Stimulated activated CD8-positive, alpha-beta memory T cell treated with anti-CD3 and anti-CD28 coated beads, Interleukin-7, amount 100 ng/mL, for 24 hours (primary cell): ENCODE measurements around the gene DNAJB13.

Experiments
- DNase-seq: peaks from one replicate; pipeline ENCODE4 v3.0.0-alpha.2; 2020; ENCODE audit warnings: low read depth

The DNAJB13 gene

GRCh38 chr11:73951797-73952196 is 971 bp downstream of the DNAJB13 start:
- no peak for DNase-seq

DNA sequence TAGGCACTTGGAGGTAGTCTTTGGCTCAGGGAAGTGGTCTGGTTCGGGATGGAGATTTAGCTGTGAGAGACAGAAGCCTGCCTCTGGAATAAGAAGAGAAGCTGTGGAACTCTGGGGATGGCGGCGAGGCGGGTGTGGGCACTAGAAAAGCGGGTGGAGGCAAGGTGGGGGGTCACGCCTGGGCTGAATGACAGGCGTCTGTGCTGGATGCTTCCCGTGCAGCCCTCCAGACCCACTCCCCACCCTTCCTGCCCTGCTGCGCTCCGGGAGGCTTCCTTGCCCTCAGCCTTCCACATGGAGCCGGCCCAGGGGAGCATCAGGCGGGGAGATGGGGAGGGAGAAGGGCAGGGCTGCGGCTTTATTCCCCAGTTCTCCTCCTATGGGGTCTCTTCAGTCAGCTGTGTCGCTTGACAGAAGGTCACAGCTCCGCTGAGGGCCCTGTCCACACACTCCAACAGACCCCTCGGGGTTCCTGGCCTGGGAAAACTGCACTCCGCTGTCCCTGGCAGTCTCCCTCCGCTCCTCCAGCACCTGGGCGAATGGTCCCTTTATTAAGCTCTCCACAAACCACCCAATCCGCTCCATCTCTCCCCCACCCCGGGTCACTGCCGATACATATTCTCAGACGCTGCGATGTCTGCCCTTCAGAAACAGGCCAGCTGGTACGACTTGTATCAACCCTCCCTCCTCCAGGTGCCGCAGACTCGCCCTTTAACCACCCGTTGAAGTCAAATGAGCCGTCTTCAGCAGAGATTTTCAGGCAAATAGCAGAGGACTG is 6.2 kb downstream of the DNAJB13 start:
- no peak for DNase-seq

DNA sequence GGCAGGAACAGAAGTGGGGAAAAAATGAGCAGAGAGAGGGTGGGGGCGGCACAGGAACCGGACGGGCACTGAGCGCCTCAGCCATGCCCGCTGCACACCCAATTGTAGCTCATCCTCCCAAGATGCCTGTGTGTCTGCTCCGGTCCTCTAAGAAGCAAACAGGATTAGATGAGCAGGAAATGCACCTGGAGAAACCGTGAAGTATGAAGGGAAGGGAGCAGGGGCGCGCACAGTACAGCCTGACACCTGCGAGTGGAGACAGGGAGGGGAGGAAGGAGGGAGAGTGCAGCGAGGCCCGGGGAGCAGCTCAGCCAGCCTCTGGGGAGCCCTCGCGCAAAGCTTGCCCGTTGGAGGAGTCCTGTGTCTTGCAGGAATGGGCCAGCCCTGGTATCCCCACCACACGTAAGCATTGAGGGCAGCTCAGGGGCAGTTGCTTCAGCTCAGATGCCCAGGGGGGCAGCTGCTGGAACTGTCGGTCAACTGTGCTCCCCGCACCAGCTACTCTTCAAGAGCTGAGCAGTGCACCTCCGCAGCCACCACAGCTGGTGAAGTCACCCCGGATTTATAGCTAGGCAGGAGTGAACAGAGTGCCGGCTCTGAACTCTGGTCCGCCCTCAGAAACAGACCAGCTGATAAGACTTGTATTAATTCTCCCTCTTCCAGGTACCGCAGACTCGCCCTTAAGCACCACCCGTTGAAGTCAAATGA is 7.0 kb downstream of the DNAJB13 start:
- DNase-seq, result no peak

- no peak for DNase-seq
Measured at GRCh38 chr11:73958521-73959141, 7.8 kb downstream of the DNAJB13 start.

GRCh38 chr11:73961321-73961720 is 10.5 kb downstream of the DNAJB13 start:
- DNase-seq, result no peak

- DNase-seq, result no peak
Measured at GRCh38 chr11:73962101-73962705, 11.4 kb downstream of the DNAJB13 start.

GRCh38 chr11:73963861-73964260 is 13.0 kb downstream of the DNAJB13 start:
- no peak for DNase-seq

DNA sequence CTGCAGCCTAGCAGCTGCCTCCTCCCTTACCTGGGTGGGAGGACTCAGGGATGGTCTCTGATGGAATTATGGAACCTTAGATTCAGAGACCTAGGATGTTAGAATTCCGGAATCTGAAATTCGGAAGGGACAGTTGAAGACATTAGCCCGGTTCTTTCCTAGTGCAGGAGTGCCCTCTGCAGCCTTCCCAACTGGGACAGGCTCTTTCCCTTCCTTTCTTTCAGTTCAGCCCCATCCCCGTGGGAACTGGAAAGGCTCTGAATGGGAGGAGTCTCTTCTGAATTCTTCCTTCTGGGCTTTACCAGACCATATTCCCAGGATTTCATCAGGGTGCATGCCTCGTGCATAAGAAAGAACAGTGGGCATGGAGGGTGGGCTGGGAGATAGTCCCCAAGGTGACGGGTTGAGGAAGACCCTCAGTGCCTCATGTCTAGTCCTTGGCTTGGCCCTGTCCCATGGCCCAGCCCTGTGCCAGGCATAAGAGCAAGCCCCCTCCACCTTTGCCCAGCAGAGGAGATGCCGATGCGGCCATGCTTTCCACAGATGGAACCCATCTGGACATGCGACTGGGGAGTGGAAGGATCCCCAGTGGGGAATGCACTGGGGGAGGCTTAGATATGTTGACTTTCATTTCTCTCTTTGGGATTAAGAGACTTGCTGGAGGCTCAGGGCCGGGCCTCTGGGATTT is 14.4 kb downstream of the DNAJB13 start:
- no peak for DNase-seq

DNA sequence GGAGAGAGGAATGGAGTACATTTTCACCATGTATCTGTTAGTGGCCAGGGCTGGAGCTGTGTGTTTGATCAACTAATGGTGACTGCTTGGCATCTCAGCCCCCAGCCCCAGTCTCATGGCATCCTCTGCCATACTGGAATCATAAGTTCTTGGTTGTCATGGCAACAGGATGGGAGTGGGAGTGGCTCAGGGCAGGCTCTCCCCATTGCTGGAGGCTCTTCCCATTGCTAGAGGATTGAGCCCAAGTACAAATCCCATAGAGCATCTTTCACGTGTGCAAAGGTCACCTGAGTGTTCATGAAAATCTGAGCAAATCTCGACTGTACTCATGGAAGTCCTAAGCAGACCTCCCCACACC is 14.9 kb downstream of the DNAJB13 start:
- DNase-seq, result no peak

DNA sequence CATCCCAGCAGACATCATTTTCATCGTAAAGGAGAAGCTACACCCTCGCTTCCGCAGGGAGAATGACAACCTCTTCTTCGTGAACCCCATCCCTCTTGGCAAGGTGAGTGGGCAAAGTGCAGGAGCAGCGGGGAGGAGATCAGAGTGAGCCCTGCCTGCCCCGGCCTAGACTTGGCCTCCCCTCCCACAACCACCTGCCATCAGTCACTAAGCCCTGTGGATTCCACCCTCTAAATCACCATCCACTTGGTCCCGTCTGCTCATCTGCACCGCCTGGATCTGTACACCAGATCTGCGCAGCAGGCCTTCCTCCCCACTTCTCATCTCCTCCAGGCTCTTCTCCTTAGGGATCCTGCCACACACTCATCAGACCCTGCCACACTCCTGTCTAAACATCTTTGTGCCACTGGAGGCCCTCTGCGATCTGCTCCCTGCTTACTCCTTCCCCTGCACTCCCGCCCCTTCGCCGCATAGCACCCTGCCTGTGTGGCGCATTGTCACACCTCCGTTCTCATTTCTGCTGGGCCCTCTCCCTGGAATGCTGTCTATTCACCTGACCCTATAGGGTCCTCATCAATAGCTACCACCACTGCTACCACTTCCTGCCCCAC is 17.6 kb downstream of the DNAJB13 start:
- no peak for DNase-seq

DNA sequence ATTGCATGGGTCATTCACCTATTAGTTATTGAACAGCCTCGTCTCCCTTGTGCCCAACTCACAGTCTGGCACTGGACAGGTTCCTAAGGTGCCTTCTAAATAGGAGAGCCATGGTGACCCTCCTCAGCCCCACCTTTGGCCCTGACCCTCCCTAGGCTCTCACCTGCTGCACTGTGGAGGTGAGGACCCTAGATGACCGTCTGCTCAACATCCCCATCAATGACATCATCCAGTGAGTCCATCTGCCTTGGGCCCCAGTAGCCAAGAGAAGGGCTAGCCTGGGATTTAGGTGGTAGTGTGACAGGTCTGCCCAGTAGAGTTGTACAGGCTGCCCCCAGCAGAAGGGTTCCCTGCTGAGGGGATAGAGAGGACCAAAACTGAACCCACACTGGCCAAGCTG is 18.3 kb downstream of the DNAJB13 start:
- DNase-seq, result no peak

- DNase-seq, result no peak
Measured at GRCh38 chr11:73969991-73970800, 19.4 kb downstream of the DNAJB13 start.

DNA sequence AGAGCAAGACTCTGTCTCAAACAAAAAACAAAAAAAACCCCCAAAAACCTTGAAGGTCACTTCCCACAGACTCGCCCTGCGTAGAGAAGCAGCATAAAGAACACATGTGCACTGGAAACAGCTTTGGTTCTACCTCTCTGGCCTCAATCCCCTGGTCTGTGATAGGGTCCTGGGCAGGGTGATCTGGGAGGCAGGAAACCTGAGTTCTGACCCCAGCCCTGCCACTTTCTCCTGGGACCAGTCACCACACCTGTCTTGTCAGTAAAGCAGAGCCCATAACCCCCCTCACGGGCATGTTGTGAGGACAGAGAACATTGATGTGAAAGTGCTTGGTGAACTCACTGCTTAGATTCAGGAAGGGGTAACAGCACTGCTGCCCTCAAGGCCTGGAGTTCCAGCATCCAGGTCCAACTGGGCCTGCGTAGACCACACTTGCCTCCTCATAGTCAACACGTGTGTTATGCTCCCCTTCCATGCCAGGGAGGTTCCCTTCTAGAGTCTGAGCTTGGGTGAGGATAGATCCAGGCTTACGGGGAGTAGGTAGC is 20.4 kb downstream of the DNAJB13 start:
- DNase-seq, result no peak

DNA sequence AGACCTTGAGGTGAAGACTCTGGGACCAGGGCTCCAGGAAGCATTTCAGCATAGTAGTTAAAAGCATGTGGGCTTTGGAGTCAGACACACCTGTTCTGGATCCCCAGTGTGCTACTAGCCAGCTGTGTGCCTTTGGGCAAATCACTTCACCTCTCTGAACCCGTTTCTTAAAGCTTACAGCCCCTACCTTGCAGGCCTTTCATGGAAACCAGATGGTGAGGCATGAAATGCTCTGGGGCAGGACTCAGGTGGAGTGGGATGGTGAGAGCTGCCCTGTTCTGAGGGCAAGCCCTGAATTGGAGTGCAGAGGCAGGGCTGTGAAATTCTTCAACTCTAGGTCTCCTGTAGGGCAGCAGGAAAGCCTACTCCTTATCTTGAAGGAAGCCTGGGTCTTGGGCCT is 21.4 kb downstream of the DNAJB13 start:
- no peak for DNase-seq

GRCh38 chr11:73972620-73973449 is 22.0 kb downstream of the DNAJB13 start:
- no peak for DNase-seq

DNA sequence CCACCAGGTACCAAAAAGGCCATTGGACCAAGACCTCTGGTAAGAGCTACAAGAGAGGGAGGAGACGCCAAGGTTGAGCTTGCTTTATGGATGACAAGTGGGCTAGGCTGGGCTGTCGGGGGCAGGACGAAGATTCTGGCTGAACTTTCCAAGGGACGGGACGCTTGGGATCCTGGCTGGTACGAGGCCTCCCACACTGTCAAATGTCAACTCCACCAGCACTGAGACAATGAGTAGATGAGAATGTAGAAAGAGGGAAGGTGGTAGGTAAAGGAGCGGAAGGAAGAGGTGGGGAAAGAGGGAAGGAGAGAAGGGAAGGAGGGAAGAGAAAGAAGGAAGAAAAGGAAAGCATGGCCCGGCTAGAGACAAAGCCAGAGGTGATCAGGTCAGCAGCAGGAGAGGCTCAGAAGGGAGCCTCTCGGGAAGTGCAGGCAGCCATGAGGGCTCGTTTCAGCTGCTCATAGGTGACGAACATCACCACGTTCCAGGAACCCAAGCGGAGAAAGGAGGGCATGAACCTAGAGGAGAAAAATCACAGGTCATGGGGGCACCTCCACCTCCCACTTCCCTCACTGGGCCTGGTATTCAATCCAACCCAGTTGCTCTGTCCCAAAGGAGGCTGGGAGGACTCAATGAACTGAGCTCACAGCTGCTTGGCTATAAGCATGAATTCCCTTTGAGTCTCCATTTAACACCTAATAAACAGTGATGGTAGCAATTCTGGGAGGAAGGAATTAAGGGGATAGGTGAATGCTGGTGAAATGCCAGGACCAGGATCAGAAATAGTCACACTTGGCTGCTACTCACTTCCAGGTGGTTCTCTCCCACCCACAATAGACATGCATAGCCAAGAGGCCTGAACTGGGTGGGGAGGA is 24.0 kb downstream of the DNAJB13 start:
- no peak for DNase-seq

DNA sequence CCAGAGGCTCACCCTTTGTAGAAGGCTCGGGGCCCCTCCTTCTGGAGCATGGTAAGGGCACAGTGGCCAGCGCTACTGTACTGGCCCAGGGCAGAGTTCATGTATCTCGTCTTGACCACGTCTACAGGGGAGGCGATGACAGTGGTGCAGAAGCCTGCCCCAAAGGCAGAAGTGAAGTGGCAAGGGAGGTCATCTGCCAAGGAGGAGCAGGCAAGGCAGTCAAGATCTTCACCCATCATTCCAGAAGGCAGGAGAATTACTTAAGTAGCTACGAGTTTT is 24.6 kb downstream of the DNAJB13 start:
- DNase-seq, result no peak

- no peak for DNase-seq
Measured at GRCh38 chr11:73976451-73977151, 25.8 kb downstream of the DNAJB13 start.
